GM12878 (cell line): ENCODE measurements around the gene MAP3K1. TPM values are rescaled to one million over a fixed set of nuclear protein-coding genes. Genes with fewer than 3 reads are reported as not detected.
"Not testable (repeated sequence)": the region's sequence is repeated elsewhere in the genome, so short reads cannot be mapped to it uniquely, and the experiment has no call there.

Source experiments
- ATAC-seq: fragments of 200-7000 bp; cut with Tn5 transposase; 3 replicates; pipeline ENCODE4 v1.9.1; 2020; ENCODE audit warnings: mild to moderate bottlenecking, moderate library complexity
- BruUV-seq: library from RNA; stranded (reverse); fragments of 400-500 nt; replicated peaks from 2 replicates; lab custom pipeline; 2021; lab: Mats Ljungman, UMichigan
- CTCF ChIA-PET: fragments of 300-600 bp; sonication (Branson Sonifier 250); formaldehyde crosslinking; extraction: SDS; loops from one replicate; lab custom pipeline; 2021; ENCODE audit warnings: inconsistent platforms; lab: Yijun Ruan, JAX
- POLR2A ChIA-PET: fragments of 350-600 bp; formaldehyde crosslinking; extraction: SDS; loops from one replicate; lab custom pipeline; 2021; ENCODE audit warnings: inconsistent platforms; lab: Charles Lee
- RAD21 ChIA-PET: fragments of 300-600 bp; sonication (Branson Sonifier 250); formaldehyde crosslinking; loops from one replicate; lab custom pipeline; 2023; ENCODE audit warnings: antibody characterized with exemption; ENCODE audit not compliant: unreplicated experiment; lab: Charles Lee
- SMC1A ChIA-PET: fragments of 300-600 bp; sonication (Branson Sonifier 250); formaldehyde crosslinking; loops from one replicate; lab custom pipeline; 2023; ENCODE audit not compliant: unreplicated experiment, uncharacterized antibody; lab: Charles Lee
- DNase-seq: peaks from one replicate; pipeline ENCODE4 v3.0.0-alpha.2; 2011; ENCODE audit warnings: low read depth, low spot score
- FAIRE-seq: peaks from 3 replicates; lab custom pipeline; 2011; peaks lifted over from hg19 to GRCh38; lab: Jason Lieb, UNC
- H2AFZ ChIP-seq: 2 replicates; pipeline ENCODE4 v1.6.0; 2011; ENCODE audit warnings: low read depth, low read length, control low read depth; ENCODE audit not compliant: control insufficient read depth
- H3K27ac ChIP-seq: 2 replicates; pipeline ENCODE4 v1.5.1; 2011; ENCODE audit warnings: control low read depth; ENCODE audit not compliant: control insufficient read depth, insufficient read depth
- H3K27me3 ChIP-seq, 2 experiments: replicated peaks in 1 of 2; 2 replicates each; pipeline versions ENCODE4 v1.6.0 to v1.6.1; 2011; ENCODE audit warnings: low read length in 1 of 2; ENCODE audit not compliant: control insufficient read depth in 2 of 2, insufficient read depth in 2 of 2
- H3K36me3 ChIP-seq, 2 experiments: 2 replicates each; pipeline ENCODE4 v1.5.1; 2011; ENCODE audit warnings: low read length in 1 of 2; ENCODE audit not compliant: control insufficient read depth in 2 of 2, insufficient read depth in 2 of 2
- H3K4me1 ChIP-seq: 2 replicates; pipeline ENCODE4 v1.6.1; 2011; ENCODE audit warnings: mild to moderate bottlenecking, low read length, moderate library complexity, mixed read lengths; ENCODE audit not compliant: control insufficient read depth, insufficient read depth
- H3K4me2 ChIP-seq: 2 replicates; pipeline ENCODE4 v1.6.0; 2011; ENCODE audit warnings: control low read depth; ENCODE audit not compliant: control insufficient read depth, insufficient read depth
- H3K4me3 ChIP-seq: fragments of 200-600 bp; sonication (generic); 2 replicates; pipeline ENCODE4 v1.5.1; 2016
- H3K79me2 ChIP-seq: 2 replicates; pipeline ENCODE4 v1.6.0; 2011; ENCODE audit warnings: low read length; ENCODE audit not compliant: control insufficient read depth, insufficient read depth
- H3K9ac ChIP-seq: 2 replicates; pipeline ENCODE4 v1.8.0; 2011; ENCODE audit warnings: low read length, control low read depth, mixed read lengths; ENCODE audit not compliant: control insufficient read depth, insufficient read depth
- H3K9me3 ChIP-seq: replicated peaks from 3 replicates; pipeline ENCODE4 v1.5.1; 2011; ENCODE audit warnings: mild to moderate bottlenecking, low read length; ENCODE audit not compliant: control insufficient read depth, insufficient read depth
- H4K20me1 ChIP-seq: 2 replicates; pipeline ENCODE4 v1.6.0; 2011; ENCODE audit not compliant: control insufficient read depth, insufficient read depth
- ESRRA ChIP-seq: IDR thresholded peaks from 2 replicates; pipeline ENCODE4 v1.6.1; 2012; ENCODE audit warnings: mild to moderate bottlenecking, low read length, improper control_type of control experiment
- IKZF1 ChIP-seq: fragments of 450-650 bp; conservative IDR thresholded peaks from 2 replicates; pipeline ENCODE4 v1.6.1; 2017; ENCODE audit warnings: antibody characterized with exemption, mild to moderate bottlenecking
- IKZF2 ChIP-seq, 2 experiments: fragments of 450-650 bp; IDR thresholded peaks; 2 replicates each; pipeline ENCODE4 v1.6.1; 2017; ENCODE audit warnings: mild to moderate bottlenecking in 2 of 2, moderate library complexity in 2 of 2
- MEF2B ChIP-seq: fragments of 450-650 bp; IDR thresholded peaks from 2 replicates; pipeline ENCODE4 v1.6.1; 2018; ENCODE audit warnings: mild to moderate bottlenecking, moderate library complexity; ENCODE audit not compliant: partially characterized antibody, poor library complexity, severe bottlenecking
- MYC ChIP-seq: IDR thresholded peaks from 2 replicates; pipeline ENCODE4 v1.6.1; 2011; ENCODE audit warnings: mild to moderate bottlenecking, low read length, moderate library complexity, inconsistent platforms; ENCODE audit not compliant: insufficient read depth, insufficient replicate concordance, insufficient read length, severe bottlenecking
- NFIC ChIP-seq: IDR thresholded peaks from 2 replicates; pipeline ENCODE4 v1.6.1; 2012; ENCODE audit warnings: low read depth, mild to moderate bottlenecking, inconsistent platforms, low read length, moderate library complexity
- SPI1 ChIP-seq: IDR thresholded peaks from 2 replicates; pipeline ENCODE4 v1.6.1; 2011; ENCODE audit warnings: low read depth, mild to moderate bottlenecking, low read length, moderate library complexity, borderline replicate concordance; ENCODE audit not compliant: insufficient read depth
- YY1 ChIP-seq: IDR thresholded peaks from 2 replicates; pipeline ENCODE4 v1.6.1; 2011; ENCODE audit warnings: low read depth, mild to moderate bottlenecking, low read length
- WGBS: methylation state at CpG from one replicate; pipeline ENCODE4 v1.1.6; 2016; ENCODE audit warnings: low lambda C conversion rate; ENCODE audit not compliant: insufficient replicate concordance, insufficient coverage; ENCODE audit errors: missing lambda C conversion rate; 5-methylcytosine and 5-hydroxymethylcytosine counted together
- in situ Hi-C: fragments of 300-500 bp; cut with MboI; formaldehyde crosslinking; loops from 9 replicates; pipeline ENCODE4 v1.14.3; 2018; ENCODE audit warnings: mixed read lengths
- intact Hi-C: fragments of 100-400 bp; cut with micrococcal nuclease; formaldehyde crosslinking; loops from one replicate; pipeline ENCODE4 v1.14.2; 2022; ENCODE audit not compliant: unreplicated experiment
- polyA plus RNA-seq, 11 experiments: library from polyadenylated mRNA; depleted of rRNA in 4 of 11; unstranded in 6 of 11; stranded (reverse) in 5 of 11; fragments of >200 nt; fragmentation: Nextera tagmentation in 4 of 11; fragmentation: Illumina TruSeq in 1 of 11; extraction: Ambion mirVana in 4 of 11; extraction: Trizol in 1 of 11; gene quantifications; 1 replicate in 1 of 11; 2 replicates in 10 of 11; pipeline versions ENCODE4 v1.2.1 to v1.2.3, GENCODE V29; 2011 to 2016; ENCODE audit warnings: inconsistent platforms in 2 of 11, missing spikeins in 2 of 11, low read depth in 1 of 11
- total RNA-seq, 4 experiments: library from RNA; depleted of rRNA in 3 of 4; stranded (reverse); fragments of >200 nt in 3 of 4; fragmentation: Illumina TruSeq in 1 of 4; extraction: Trizol in 1 of 4; gene quantifications; 2 replicates each; pipeline versions ENCODE4 v1.2.1 to v1.2.3, GENCODE V29; 2013 to 2021

MAP3K1 gene
- total and polyA plus RNA-seq, 10 of the 15 experiments (the other 5 are each of a cell fraction or from before 2014, with no cell fraction given) = 7.5 to 24.6 (median 12.6) TPM

GRCh38 chr5:56819060-56819881 lies 3.9 kb downstream of the MAP3K1 start:
- 23% methylated on average over 6 of the region's 6 CpGs for WGBS
- intact Hi-C loops = loop anchor here (5.0 kb wide), 4 partner anchors 147 to 547 kb away; no protein-coding TSS in a partner anchor
- no peaks in the 10 kb centered on the region; a peak in 1 of 4 replicates for H3K36me3 ChIP-seq
- SMC1A ChIA-PET = interaction anchor here (0.7 to 4.4 kb wide), 15 partner anchors 10 to 556 kb away, joined by 3 to 64 read pairs (median 4); no protein-coding TSS in a partner anchor
- CTCF ChIA-PET = interaction anchor here (0.6 to 4.4 kb wide), 10 partner anchors 8 to 433 kb away, joined by 3 to 38 read pairs (median 3); no protein-coding TSS in a partner anchor
- in situ Hi-C loops = no loop called here
- H3K9ac ChIP-seq = peak overlapping the region; percentile 22; the same call in 1 of the 2 replicates
- BruUV-seq = no TSS peak
- H3K79me2 ChIP-seq = peaks cover 48% of the 10 kb centered on the region
- H3K27ac ChIP-seq = peak overlapping the region; percentile 53; the same call in 1 of the 2 replicates
- H4K20me1 ChIP-seq = peaks cover 2% of the 10 kb centered on the region; the same call in 1 of the 2 replicates
- peaks cover 12% of the 10 kb centered on the region for H3K4me1 ChIP-seq
- FAIRE-seq (no peak), DNase-seq (no peak), ATAC-seq (no peak)
- TF ChIP-seq IKZF2 (IDR thresholded peaks at IDR 0.05) (peak; percentile 21 to 47; a peak in 2 of 4 replicates), NFIC (0 out of 2 replicates have a peak, but pooled peaks have one; percentile 29), SPI1 (peak; percentile 66; the same call in 1 of the 2 replicates), ESRRA (no peak), MEF2B (peak; percentile 14), YY1 (0 out of 2 replicates have a peak, but pooled peaks have one; percentile 17), IKZF1 (0 out of 2 replicates have a peak, but pooled peaks have one; percentile 30), MYC (no peak)
- H3K4me2 ChIP-seq = peak overlapping the region; percentile 89
- no peaks in the 10 kb centered on the region for H3K9me3 ChIP-seq
- H2AFZ ChIP-seq = peak overlapping the region; percentile 45; the same call in 1 of the 2 replicates
- no peaks in the 10 kb centered on the region for H3K27me3 ChIP-seq
- RAD21 ChIA-PET = interaction anchor here (1.1 to 3.1 kb wide), 10 partner anchors 9 to 549 kb away, joined by 3 to 21 read pairs (median 6); no protein-coding TSS in a partner anchor
- H3K4me3 ChIP-seq = peak overlapping the region; percentile 45; the same call in 1 of the 2 replicates
- POLR2A ChIA-PET = interaction anchor here (0.5 to 2.4 kb wide), 3 partner anchors 9 to 30 kb away, joined by 4 to 5 read pairs (median 5); no protein-coding TSS in a partner anchor

GRCh38 chr5:56821868-56822267 lies 6.5 kb downstream of the MAP3K1 start:
- RAD21 ChIA-PET = interaction anchor here (1.0 to 1.4 kb wide), 2 partner anchors 17 to 134 kb away, joined by 3 read pairs; no protein-coding TSS in a partner anchor
- H2AFZ ChIP-seq, H3K4me2 ChIP-seq, POLR2A ChIA-PET, H3K27ac ChIP-seq, H3K27me3 ChIP-seq, DNase-seq, SMC1A ChIA-PET, H3K36me3 ChIP-seq, BruUV-seq, in situ Hi-C loops, H3K4me1 ChIP-seq, intact Hi-C loops, H4K20me1 ChIP-seq, H3K4me3 ChIP-seq, ATAC-seq, H3K9ac ChIP-seq, FAIRE-seq, H3K9me3 ChIP-seq: not testable (repeated sequence)
- H3K79me2 ChIP-seq = peaks cover 38% of the 10 kb centered on the region
- WGBS = 89% methylated on average over 5 of the region's 5 CpGs
- CTCF ChIA-PET = interaction anchor here (4.4 kb wide), 1 partner anchor 16 kb away, joined by 38 read pairs; no protein-coding TSS in a partner anchor
